ENCODE measurements around the gene METTL15. TPM values are rescaled to one million over a fixed set of nuclear protein-coding genes. Genes with fewer than 3 reads are reported as not detected.

Gene METTL15
- total RNA-seq, 1 donor from 2014 or later, result 16.3 TPM

- no peak for DNase-seq (ENCODE audit: extremely low spot score, unreplicated experiment)
- H3K27ac Mint-ChIP-seq (ENCODE audit: unreplicated experiment), result no peak overlapping the region
- H3K4me3 Mint-ChIP-seq (ENCODE audit: unreplicated experiment), result no peak overlapping the region
- H3K4me1 Mint-ChIP-seq (ENCODE audit: unreplicated experiment), result no peaks in the 10 kb centered on the region
- no peaks in the 10 kb centered on the region for H3K27me3 Mint-ChIP-seq (ENCODE audit: unreplicated experiment)
- TF ChIP-seq CTCF (IDR thresholded peaks at IDR 0.05), result no peak
- peaks cover 20% of the 10 kb centered on the region for H3K36me3 Mint-ChIP-seq (ENCODE audit: unreplicated experiment)
- H3K9me3 Mint-ChIP-seq (ENCODE audit: unreplicated experiment), result no peaks in the 10 kb centered on the region
These were observed 188.2 kb downstream of the METTL15 start for GRCh38 chr11:28296426-28296825.

- Mint-ChIP-seq H3K27me3 (ENCODE audit: unreplicated experiment) (no peaks in the 10 kb centered on the region), H3K4me3 (ENCODE audit: unreplicated experiment) (no peak overlapping the region), H3K36me3 (ENCODE audit: unreplicated experiment) (peaks cover 24% of the 10 kb centered on the region), H3K4me1 (ENCODE audit: unreplicated experiment) (no peaks in the 10 kb centered on the region), H3K9me3 (ENCODE audit: unreplicated experiment) (no peaks in the 10 kb centered on the region), H3K27ac (ENCODE audit: unreplicated experiment) (no peak overlapping the region)
- DNase-seq (ENCODE audit: extremely low spot score, unreplicated experiment), result no peak
- no peak for TF ChIP-seq CTCF (IDR thresholded peaks at IDR 0.05)
These were observed 190.0 kb downstream of the METTL15 start for GRCh38 chr11:28298209-28298608.

GRCh38 chr11:28303477-28304191, 195.4 kb downstream of the METTL15 start:
- Mint-ChIP-seq H3K4me1 (ENCODE audit: unreplicated experiment) (peaks cover 9% of the 10 kb centered on the region), H3K9me3 (ENCODE audit: unreplicated experiment) (no peaks in the 10 kb centered on the region), H3K4me3 (ENCODE audit: unreplicated experiment) (no peak overlapping the region), H3K36me3 (ENCODE audit: unreplicated experiment) (peaks cover 26% of the 10 kb centered on the region), H3K27ac (ENCODE audit: unreplicated experiment) (no peak overlapping the region), H3K27me3 (ENCODE audit: unreplicated experiment) (no peaks in the 10 kb centered on the region)
- TF ChIP-seq CTCF (IDR thresholded peaks at IDR 0.05), result no peak
- DNase-seq (ENCODE audit: extremely low spot score, unreplicated experiment), result no peak

- peaks cover 21% of the 10 kb centered on the region for H3K36me3 Mint-ChIP-seq (ENCODE audit: unreplicated experiment)
- no peaks in the 10 kb centered on the region for H3K4me1 Mint-ChIP-seq (ENCODE audit: unreplicated experiment)
- H3K27ac Mint-ChIP-seq (ENCODE audit: unreplicated experiment), result no peak overlapping the region
- H3K27me3 Mint-ChIP-seq (ENCODE audit: unreplicated experiment), result no peaks in the 10 kb centered on the region
- DNase-seq (ENCODE audit: extremely low spot score, unreplicated experiment), result no peak
- no peak overlapping the region for H3K4me3 Mint-ChIP-seq (ENCODE audit: unreplicated experiment)
- peaks cover 5% of the 10 kb centered on the region for H3K9me3 Mint-ChIP-seq (ENCODE audit: unreplicated experiment)
- no peak for TF ChIP-seq CTCF (IDR thresholded peaks at IDR 0.05)
These were observed 207.3 kb downstream of the METTL15 start for GRCh38 chr11:28315440-28315839.

- Mint-ChIP-seq H3K4me3 (ENCODE audit: unreplicated experiment) (no peak overlapping the region), H3K27me3 (ENCODE audit: unreplicated experiment) (no peaks in the 10 kb centered on the region), H3K36me3 (ENCODE audit: unreplicated experiment) (peaks cover 9% of the 10 kb centered on the region), H3K27ac (ENCODE audit: unreplicated experiment) (no peak overlapping the region), H3K9me3 (ENCODE audit: unreplicated experiment) (peaks cover 5% of the 10 kb centered on the region), H3K4me1 (ENCODE audit: unreplicated experiment) (no peaks in the 10 kb centered on the region)
- TF ChIP-seq CTCF (IDR thresholded peaks at IDR 0.05), result no peak
- DNase-seq (ENCODE audit: extremely low spot score, unreplicated experiment), result no peak
These were observed 210.7 kb downstream of the METTL15 start for GRCh38 chr11:28318871-28319270.
